K562 (cell line): ENCODE data around the gene ENO3. TPM values are rescaled to one million over a fixed set of nuclear protein-coding genes. Genes with fewer than 3 reads are reported as not detected.

Experiments
- L3MBTL2 ChIP-seq: fragments of 450-650 bp; IDR thresholded peaks from 2 replicates; pipeline ENCODE4 v1.6.1; 2016; ENCODE audit warnings: mild to moderate bottlenecking, moderate library complexity
- LCOR ChIP-seq: sonication (generic); formaldehyde crosslinking; IDR thresholded peaks from 2 replicates; pipeline ENCODE4 v1.8.0; 2022; ENCODE audit warnings: mild to moderate bottlenecking, missing genetic modification reagents
- NR2C2 ChIP-seq, 2 experiments: fragments of 200-800 bp in 1 of 2; sonication (Bioruptor generic) in 1 of 2; sonication (generic) in 1 of 2; formaldehyde crosslinking in 1 of 2; IDR thresholded peaks; 2 replicates each; pipeline versions ENCODE4 v1.6.1 to v1.8.0; 2016 to 2022; ENCODE audit warnings: mild to moderate bottlenecking in 1 of 2, missing compliant biosample characterization in 1 of 2, missing genetic modification characterization in 1 of 2, missing genetic modification reagents in 1 of 2
- SP2 ChIP-seq: IDR thresholded peaks from 2 replicates; pipeline ENCODE4 v1.6.1; 2011; ENCODE audit warnings: mild to moderate bottlenecking, low read depth, low read length, moderate library complexity; ENCODE audit not compliant: poor library complexity, severe bottlenecking; ENCODE audit errors: extremely low read depth
- TEAD1 ChIP-seq, 2 experiments: fragments of 450-650 bp in 1 of 2; sonication (generic) in 1 of 2; formaldehyde crosslinking; IDR thresholded peaks; 2 replicates each; pipeline versions ENCODE4 v1.4.0 to v1.8.0; 2020 to 2022; ENCODE audit warnings: mild to moderate bottlenecking in 2 of 2, missing genetic modification reagents in 1 of 2
- TEAD4 ChIP-seq, 2 experiments: sonication (generic) in 1 of 2; formaldehyde crosslinking in 1 of 2; IDR thresholded peaks; 2 replicates each; pipeline versions ENCODE4 v1.6.1 to v1.8.0; 2012 to 2022; ENCODE audit warnings: borderline replicate concordance in 1 of 2, inconsistent platforms in 1 of 2, low read length in 1 of 2, mild to moderate bottlenecking in 1 of 2, missing genetic modification reagents in 1 of 2
- ZKSCAN3 ChIP-seq: fragments of 250-450 bp; sonication (Bioruptor Pico); IDR thresholded peaks from 2 replicates; pipeline ENCODE4 v1.4.0; 2020
- ZNF124 ChIP-seq: sonication (generic); formaldehyde crosslinking; IDR thresholded peaks from 2 replicates; pipeline ENCODE4 v1.8.1; 2022; ENCODE audit warnings: missing genetic modification reagents
- ZNF347 ChIP-seq: fragments of 450-650 bp; formaldehyde crosslinking; IDR thresholded peaks from 2 replicates; pipeline ENCODE4 v1.4.0; 2020; ENCODE audit warnings: low read depth, mild to moderate bottlenecking, moderate library complexity
- polyA plus RNA-seq, 8 experiments: library from polyadenylated mRNA; depleted of rRNA in 4 of 8; stranded (reverse) in 5 of 8; unstranded in 3 of 8; fragments of >200 nt; fragmentation: Nextera tagmentation in 2 of 8; fragmentation: Illumina TruSeq in 1 of 8; extraction: Ambion mirVana in 2 of 8; extraction: Trizol in 1 of 8; gene quantifications; 2 replicates each; pipeline versions ENCODE4 v1.2.1 to v1.2.3, GENCODE V29; 2011 to 2014; ENCODE audit warnings: inconsistent platforms in 1 of 8, missing spikeins in 1 of 8
- total RNA-seq, 7 experiments: library from RNA; depleted of rRNA in 6 of 7; stranded (reverse); fragments of >200 nt in 6 of 7; fragmentation: Illumina TruSeq in 2 of 7; extraction: Trizol in 2 of 7; gene quantifications; 2 replicates each; pipeline versions ENCODE4 v1.2.1 to v1.2.3, GENCODE V29; 2011 to 2021; ENCODE audit warnings: low replicate concordance in 1 of 7
- TF ChIP-seq, protein P1 (sequence below), 2 experiments: fragments of 450-650 bp; IDR thresholded peaks; 2 replicates each; pipeline ENCODE4 v1.6.1; 2016
- TF ChIP-seq, protein P2 (sequence below): fragments of 200-800 bp; sonication (Bioruptor generic); IDR thresholded peaks from 2 replicates; pipeline ENCODE4 v1.6.1; 2017; ENCODE audit warnings: missing genetic modification characterization, missing compliant biosample characterization
- TF ChIP-seq, protein P3 (sequence below): fragments of 450-650 bp; IDR thresholded peaks from one replicate; pipeline ENCODE4 v1.6.1; 2018; ENCODE audit warnings: mild to moderate bottlenecking, moderate library complexity; ENCODE audit not compliant: partially characterized antibody
- TF ChIP-seq, protein P4 (sequence below): fragments of 450-650 bp; IDR thresholded peaks from 2 replicates; pipeline ENCODE4 v1.6.1; 2016
- TF ChIP-seq, protein P5 (sequence below), 2 experiments: IDR thresholded peaks in 1 of 2; conservative IDR thresholded peaks in 1 of 2; 2 replicates each; pipeline ENCODE4 v1.6.1; 2016; ENCODE audit warnings: low read depth in 2 of 2, mild to moderate bottlenecking in 1 of 2, missing compliant biosample characterization in 1 of 2, missing genetic modification characterization in 1 of 2, moderate library complexity in 1 of 2

ENO3 gene
- total and polyA plus RNA-seq, 9 of the 15 experiments (the other 6 are each of a cell fraction or from before 2014, with no cell fraction given): 5.7 to 17.2 (median 9.9) TPM

DNA sequence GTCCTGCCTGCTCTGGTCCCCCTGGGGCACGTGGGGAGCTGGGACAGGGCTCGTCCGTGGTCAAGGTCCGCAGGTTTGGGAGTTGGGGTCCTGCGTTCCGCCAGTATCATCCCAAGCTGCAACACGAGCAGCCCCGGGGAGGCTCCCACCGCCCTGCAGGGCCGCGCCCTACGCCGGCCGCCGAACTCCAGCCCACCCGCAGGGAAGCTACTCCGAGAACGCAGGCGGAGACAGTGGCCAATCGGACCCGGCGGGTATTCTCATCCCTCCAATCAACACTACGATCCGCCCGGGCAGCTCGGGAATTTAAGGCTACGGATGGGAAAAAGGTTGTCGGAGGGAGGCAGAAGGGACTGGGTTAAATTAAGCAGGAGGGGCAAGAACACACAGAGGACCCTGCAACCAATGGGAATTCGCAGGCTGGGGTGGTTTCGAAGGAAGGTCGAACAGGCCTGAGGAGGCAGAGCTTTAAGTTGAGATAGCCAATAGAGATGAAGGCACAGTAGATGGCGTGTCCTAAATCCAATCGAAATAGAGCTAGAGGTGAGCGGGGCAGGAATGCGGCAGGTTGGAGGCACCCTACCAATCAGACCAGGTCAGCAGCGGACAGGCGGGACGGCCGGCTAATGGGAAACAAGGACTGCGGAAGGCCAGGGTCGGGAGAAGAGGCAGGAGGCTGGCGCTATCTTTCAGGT is 16.1 kb downstream of the ENO3 start (continued):
- peak; percentile 94 for TF ChIP-seq SP2
- TF ChIP-seq ZKSCAN3 (CRISPR knock-in tag): no peak
- TF ChIP-seq ZNF124 (CRISPR knock-in tag): no peak
- TF ChIP-seq, protein P1, sequence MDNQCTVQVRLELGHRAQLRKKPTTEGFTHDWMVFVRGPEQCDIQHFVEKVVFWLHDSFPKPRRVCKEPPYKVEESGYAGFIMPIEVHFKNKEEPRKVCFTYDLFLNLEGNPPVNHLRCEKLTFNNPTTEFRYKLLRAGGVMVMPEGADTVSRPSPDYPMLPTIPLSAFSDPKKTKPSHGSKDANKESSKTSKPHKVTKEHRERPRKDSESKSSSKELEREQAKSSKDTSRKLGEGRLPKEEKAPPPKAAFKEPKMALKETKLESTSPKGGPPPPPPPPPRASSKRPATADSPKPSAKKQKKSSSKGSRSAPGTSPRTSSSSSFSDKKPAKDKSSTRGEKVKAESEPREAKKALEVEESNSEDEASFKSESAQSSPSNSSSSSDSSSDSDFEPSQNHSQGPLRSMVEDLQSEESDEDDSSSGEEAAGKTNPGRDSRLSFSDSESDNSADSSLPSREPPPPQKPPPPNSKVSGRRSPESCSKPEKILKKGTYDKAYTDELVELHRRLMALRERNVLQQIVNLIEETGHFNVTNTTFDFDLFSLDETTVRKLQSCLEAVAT (IDR thresholded peaks at IDR 0.05): peak in 1 of 2 experiments; percentile 97; a peak in 2 of 4 replicates
- TF ChIP-seq, protein P2, sequence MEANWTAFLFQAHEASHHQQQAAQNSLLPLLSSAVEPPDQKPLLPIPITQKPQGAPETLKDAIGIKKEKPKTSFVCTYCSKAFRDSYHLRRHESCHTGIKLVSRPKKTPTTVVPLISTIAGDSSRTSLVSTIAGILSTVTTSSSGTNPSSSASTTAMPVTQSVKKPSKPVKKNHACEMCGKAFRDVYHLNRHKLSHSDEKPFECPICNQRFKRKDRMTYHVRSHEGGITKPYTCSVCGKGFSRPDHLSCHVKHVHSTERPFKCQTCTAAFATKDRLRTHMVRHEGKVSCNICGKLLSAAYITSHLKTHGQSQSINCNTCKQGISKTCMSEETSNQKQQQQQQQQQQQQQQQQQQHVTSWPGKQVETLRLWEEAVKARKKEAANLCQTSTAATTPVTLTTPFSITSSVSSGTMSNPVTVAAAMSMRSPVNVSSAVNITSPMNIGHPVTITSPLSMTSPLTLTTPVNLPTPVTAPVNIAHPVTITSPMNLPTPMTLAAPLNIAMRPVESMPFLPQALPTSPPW (CRISPR knock-in tag): peak; percentile 36
- peak; percentile 97 for TF ChIP-seq L3MBTL2
- TF ChIP-seq, protein P3, sequence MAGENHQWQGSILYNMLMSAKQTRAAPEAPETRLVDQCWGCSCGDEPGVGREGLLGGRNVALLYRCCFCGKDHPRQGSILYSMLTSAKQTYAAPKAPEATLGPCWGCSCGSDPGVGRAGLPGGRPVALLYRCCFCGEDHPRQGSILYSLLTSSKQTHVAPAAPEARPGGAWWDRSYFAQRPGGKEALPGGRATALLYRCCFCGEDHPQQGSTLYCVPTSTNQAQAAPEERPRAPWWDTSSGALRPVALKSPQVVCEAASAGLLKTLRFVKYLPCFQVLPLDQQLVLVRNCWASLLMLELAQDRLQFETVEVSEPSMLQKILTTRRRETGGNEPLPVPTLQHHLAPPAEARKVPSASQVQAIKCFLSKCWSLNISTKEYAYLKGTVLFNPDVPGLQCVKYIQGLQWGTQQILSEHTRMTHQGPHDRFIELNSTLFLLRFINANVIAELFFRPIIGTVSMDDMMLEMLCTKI: no peak
- TF ChIP-seq ZNF347 (CRISPR knock-in tag): no peak
- peak; percentile 59; the same call in 1 of the 2 replicates for TF ChIP-seq LCOR (CRISPR knock-in tag)
- TF ChIP-seq, protein P4, sequence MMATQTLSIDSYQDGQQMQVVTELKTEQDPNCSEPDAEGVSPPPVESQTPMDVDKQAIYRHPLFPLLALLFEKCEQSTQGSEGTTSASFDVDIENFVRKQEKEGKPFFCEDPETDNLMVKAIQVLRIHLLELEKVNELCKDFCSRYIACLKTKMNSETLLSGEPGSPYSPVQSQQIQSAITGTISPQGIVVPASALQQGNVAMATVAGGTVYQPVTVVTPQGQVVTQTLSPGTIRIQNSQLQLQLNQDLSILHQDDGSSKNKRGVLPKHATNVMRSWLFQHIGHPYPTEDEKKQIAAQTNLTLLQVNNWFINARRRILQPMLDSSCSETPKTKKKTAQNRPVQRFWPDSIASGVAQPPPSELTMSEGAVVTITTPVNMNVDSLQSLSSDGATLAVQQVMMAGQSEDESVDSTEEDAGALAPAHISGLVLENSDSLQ: peak; percentile 100
- no peak; the same call in 1 of the 2 replicates for TF ChIP-seq NR2C2 (CRISPR knock-in tag; IDR thresholded peaks at IDR 0.05)
- peak; percentile 84 for TF ChIP-seq NR2C2 (tag; IDR thresholded peaks at IDR 0.05)
- TF ChIP-seq TEAD4 (IDR thresholded peaks at IDR 0.05; ENCODE audit: low read length): peak; percentile 74
- TF ChIP-seq TEAD4 (CRISPR knock-in tag; IDR thresholded peaks at IDR 0.05; ENCODE audit: borderline replicate concordance): no peak
- TF ChIP-seq, protein P5, sequence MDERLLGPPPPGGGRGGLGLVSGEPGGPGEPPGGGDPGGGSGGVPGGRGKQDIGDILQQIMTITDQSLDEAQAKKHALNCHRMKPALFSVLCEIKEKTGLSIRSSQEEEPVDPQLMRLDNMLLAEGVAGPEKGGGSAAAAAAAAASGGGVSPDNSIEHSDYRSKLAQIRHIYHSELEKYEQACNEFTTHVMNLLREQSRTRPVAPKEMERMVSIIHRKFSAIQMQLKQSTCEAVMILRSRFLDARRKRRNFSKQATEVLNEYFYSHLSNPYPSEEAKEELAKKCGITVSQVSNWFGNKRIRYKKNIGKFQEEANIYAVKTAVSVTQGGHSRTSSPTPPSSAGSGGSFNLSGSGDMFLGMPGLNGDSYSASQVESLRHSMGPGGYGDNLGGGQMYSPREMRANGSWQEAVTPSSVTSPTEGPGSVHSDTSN (CRISPR knock-in tag; IDR thresholded peaks at IDR 0.05; ENCODE audit: low read depth): peak; percentile 89
- TF ChIP-seq, protein P5 (tag; conservative IDR thresholded peaks at IDR 0.05; ENCODE audit: low read depth): peak; percentile 99
- TF ChIP-seq TEAD1 (CRISPR knock-in tag; IDR thresholded peaks at IDR 0.05): peak; percentile 15 to 94; a peak in 2 of 4 replicates
